Activated T-cell treated with anti-CD3 and anti-CD28 coated beads, Interleukin-2, amount 50 U/mL, for 24 hours (primary cell): ENCODE results near the gene ESRRB.

ENCODE experiments used
- DNase-seq: peaks from one replicate; pipeline ENCODE4 v3.0.0-alpha.2; 2020
- H3K27ac Mint-ChIP-seq: 2 replicates; pipeline ENCODE4 v1.8.0; 2020; ENCODE audit warnings: mild to moderate bottlenecking, mixed read lengths
- H3K27me3 Mint-ChIP-seq: 2 replicates; pipeline ENCODE4 v1.8.0; 2020; ENCODE audit warnings: mixed read lengths
- H3K36me3 Mint-ChIP-seq: 2 replicates; pipeline ENCODE4 v1.8.0; 2020; ENCODE audit warnings: low read depth, mixed read lengths
- H3K4me1 Mint-ChIP-seq: 2 replicates; pipeline ENCODE4 v1.8.0; 2020; ENCODE audit warnings: low read depth, mixed read lengths
- H3K4me3 Mint-ChIP-seq: 2 replicates; pipeline ENCODE4 v1.8.0; 2020; ENCODE audit warnings: mild to moderate bottlenecking, moderate library complexity, mixed read lengths
- H3K9me3 Mint-ChIP-seq: 2 replicates; pipeline ENCODE4 v1.8.0; 2020; ENCODE audit warnings: mixed read lengths

ESRRB gene

GRCh38 chr14:76432827-76433752 is 57.2 kb downstream of the ESRRB start:
- no peak for DNase-seq
- H3K4me1 Mint-ChIP-seq: no peaks in the 10 kb centered on the region
- no peak overlapping the region for H3K4me3 Mint-ChIP-seq
- H3K36me3 Mint-ChIP-seq: no peaks in the 10 kb centered on the region
- H3K27me3 Mint-ChIP-seq: peaks cover 12% of the 10 kb centered on the region
- no peak overlapping the region for H3K27ac Mint-ChIP-seq
- no peaks in the 10 kb centered on the region for H3K9me3 Mint-ChIP-seq

GRCh38 chr14:76434220-76434619 is 58.3 kb downstream of the ESRRB start:
- no peaks in the 10 kb centered on the region for H3K9me3 Mint-ChIP-seq
- no peak overlapping the region for H3K27ac Mint-ChIP-seq
- no peaks in the 10 kb centered on the region for H3K4me1 Mint-ChIP-seq
- DNase-seq: no peak
- no peaks in the 10 kb centered on the region for H3K36me3 Mint-ChIP-seq
- H3K4me3 Mint-ChIP-seq: no peak overlapping the region
- H3K27me3 Mint-ChIP-seq: peaks cover 12% of the 10 kb centered on the region

- H3K4me1 Mint-ChIP-seq: no peaks in the 10 kb centered on the region
- H3K36me3 Mint-ChIP-seq: no peaks in the 10 kb centered on the region
- DNase-seq: no peak
- H3K4me3 Mint-ChIP-seq: no peak overlapping the region
- H3K27me3 Mint-ChIP-seq: peaks cover 4% of the 10 kb centered on the region
- H3K27ac Mint-ChIP-seq: no peak overlapping the region
- H3K9me3 Mint-ChIP-seq: no peaks in the 10 kb centered on the region
Observed at GRCh38 chr14:76439237-76439775, 63.4 kb downstream of the ESRRB start.

- peaks cover 16% of the 10 kb centered on the region for H3K27me3 Mint-ChIP-seq
- no peaks in the 10 kb centered on the region for H3K4me1 Mint-ChIP-seq
- no peaks in the 10 kb centered on the region for H3K9me3 Mint-ChIP-seq
- H3K27ac Mint-ChIP-seq: no peak overlapping the region
- no peak overlapping the region for H3K4me3 Mint-ChIP-seq
- no peaks in the 10 kb centered on the region for H3K36me3 Mint-ChIP-seq
- no peak for DNase-seq
Observed at GRCh38 chr14:76446486-76446885, 70.5 kb downstream of the ESRRB start.

- Mint-ChIP-seq H3K27ac (no peak overlapping the region), H3K36me3 (no peaks in the 10 kb centered on the region)
Observed at GRCh38 chr14:76446921-76447320, 71.0 kb downstream of the ESRRB start.

GRCh38 chr14:76450476-76450875 is 74.5 kb downstream of the ESRRB start:
- Mint-ChIP-seq H3K27ac (no peak overlapping the region), H3K9me3 (no peaks in the 10 kb centered on the region), H3K4me3 (no peak overlapping the region), H3K27me3 (peaks cover 18% of the 10 kb centered on the region), H3K36me3 (no peaks in the 10 kb centered on the region), H3K4me1 (no peaks in the 10 kb centered on the region)
- no peak for DNase-seq

More at GRCh38 chr14:76446921-76447320, 71.0 kb downstream of the ESRRB start:
- no peaks in the 10 kb centered on the region for H3K4me1 Mint-ChIP-seq
- no peak for DNase-seq
- H3K27me3 Mint-ChIP-seq: peaks cover 16% of the 10 kb centered on the region
- no peaks in the 10 kb centered on the region for H3K9me3 Mint-ChIP-seq
- no peak overlapping the region for H3K4me3 Mint-ChIP-seq

- Mint-ChIP-seq H3K4me3 (no peak overlapping the region), H3K27me3 (peaks cover 8% of the 10 kb centered on the region), H3K4me1 (no peaks in the 10 kb centered on the region), H3K36me3 (no peaks in the 10 kb centered on the region), H3K27ac (no peak overlapping the region), H3K9me3 (no peaks in the 10 kb centered on the region)
- DNase-seq: no peak
Observed at GRCh38 chr14:76456200-76456599, 80.3 kb downstream of the ESRRB start.

- Mint-ChIP-seq H3K4me3 (no peak overlapping the region), H3K4me1 (no peaks in the 10 kb centered on the region), H3K27me3 (peaks cover 6% of the 10 kb centered on the region), H3K27ac (no peak overlapping the region), H3K9me3 (no peaks in the 10 kb centered on the region), H3K36me3 (no peaks in the 10 kb centered on the region)
- no peak for DNase-seq
Observed at GRCh38 chr14:76456891-76457586, 81.1 kb downstream of the ESRRB start.

GRCh38 chr14:76457841-76458240 is 81.9 kb downstream of the ESRRB start:
- Mint-ChIP-seq H3K4me1 (no peaks in the 10 kb centered on the region), H3K27ac (no peak overlapping the region), H3K9me3 (no peaks in the 10 kb centered on the region), H3K36me3 (no peaks in the 10 kb centered on the region), H3K4me3 (no peak overlapping the region), H3K27me3 (peaks cover 4% of the 10 kb centered on the region)
- DNase-seq: no peak

GRCh38 chr14:76461886-76462285 is 85.9 kb downstream of the ESRRB start:
- DNase-seq: no peak
- H3K27me3 Mint-ChIP-seq: no peaks in the 10 kb centered on the region
- no peaks in the 10 kb centered on the region for H3K9me3 Mint-ChIP-seq
- no peaks in the 10 kb centered on the region for H3K4me1 Mint-ChIP-seq
- no peaks in the 10 kb centered on the region for H3K36me3 Mint-ChIP-seq
- no peak overlapping the region for H3K4me3 Mint-ChIP-seq
- H3K27ac Mint-ChIP-seq: no peak overlapping the region

- no peaks in the 10 kb centered on the region for H3K36me3 Mint-ChIP-seq
- no peak overlapping the region for H3K4me3 Mint-ChIP-seq
- H3K4me1 Mint-ChIP-seq: no peaks in the 10 kb centered on the region
- no peaks in the 10 kb centered on the region for H3K27me3 Mint-ChIP-seq
- no peak overlapping the region for H3K27ac Mint-ChIP-seq
- DNase-seq: no peak
- H3K9me3 Mint-ChIP-seq: no peaks in the 10 kb centered on the region
Observed at GRCh38 chr14:76462330-76462729, 86.4 kb downstream of the ESRRB start.

- Mint-ChIP-seq H3K27me3 (no peaks in the 10 kb centered on the region), H3K9me3 (no peaks in the 10 kb centered on the region), H3K27ac (no peak overlapping the region), H3K36me3 (no peaks in the 10 kb centered on the region), H3K4me1 (no peaks in the 10 kb centered on the region), H3K4me3 (no peak overlapping the region)
- no peak for DNase-seq
Observed at GRCh38 chr14:76463105-76463504, 87.2 kb downstream of the ESRRB start.

- H3K4me1 Mint-ChIP-seq: no peaks in the 10 kb centered on the region
- no peaks in the 10 kb centered on the region for H3K27me3 Mint-ChIP-seq
- H3K4me3 Mint-ChIP-seq: no peak overlapping the region
- no peak for DNase-seq
- H3K36me3 Mint-ChIP-seq: no peaks in the 10 kb centered on the region
- no peak overlapping the region for H3K27ac Mint-ChIP-seq
- H3K9me3 Mint-ChIP-seq: no peaks in the 10 kb centered on the region
Observed at GRCh38 chr14:76464856-76465255, 88.9 kb downstream of the ESRRB start.

GRCh38 chr14:76465664-76466063 is 89.7 kb downstream of the ESRRB start:
- Mint-ChIP-seq H3K4me1 (no peaks in the 10 kb centered on the region), H3K4me3 (no peak overlapping the region), H3K9me3 (no peaks in the 10 kb centered on the region), H3K27ac (no peak overlapping the region), H3K27me3 (peaks cover 3% of the 10 kb centered on the region), H3K36me3 (no peaks in the 10 kb centered on the region)
- DNase-seq: no peak

GRCh38 chr14:76467711-76468155 is 91.8 kb downstream of the ESRRB start:
- Mint-ChIP-seq H3K9me3 (no peaks in the 10 kb centered on the region), H3K36me3 (no peaks in the 10 kb centered on the region), H3K4me3 (no peak overlapping the region), H3K27me3 (peaks cover 11% of the 10 kb centered on the region), H3K4me1 (no peaks in the 10 kb centered on the region), H3K27ac (no peak overlapping the region)
- DNase-seq: no peak
